ENCODE data around the gene CTIF.

GRCh38 chr18:48880931-48881330, 342.1 kb downstream of the CTIF start:
- TF ChIP-seq TAF1 (IDR thresholded peaks at IDR 0.05; ENCODE audit: borderline replicate concordance, low read depth, low read length) (no peak), POLR2A (IDR thresholded peaks at IDR 0.05; ENCODE audit: low read depth, low read length) (no peak), POLR2AphosphoS5 (IDR thresholded peaks at IDR 0.05; ENCODE audit: low read depth, low read length) (no peak)
